ENCODE results near the gene RNU5D-1. TPM values are rescaled to one million over a fixed set of nuclear protein-coding genes. Genes with fewer than 3 reads are reported as not detected.
A peak's percentile ranks its signal among the peaks of the same experiment; 100 is the strongest.

RNU5D-1 gene
- total and polyA plus RNA-seq, 2 of the 13 experiments (the other 11 are each of a cell fraction or from before 2014, with no cell fraction given): 165 TPM; not detected in 1

GRCh38 chr1:44721485-44722361, 9.2 kb downstream of the RNU5D-1 start (continued):
- TF ChIP-seq HOMEZ (CRISPR knock-in tag; IDR thresholded peaks at IDR 0.05; ENCODE audit: low read depth) (no peak), NFYC (CRISPR knock-in tag; IDR thresholded peaks at IDR 0.05) (peak; percentile 64), ZNF33A (CRISPR knock-in tag; IDR thresholded peaks at IDR 0.05; ENCODE audit: borderline replicate concordance) (no peak), ZBTB2 (CRISPR knock-in tag; IDR thresholded peaks at IDR 0.05; ENCODE audit: low read depth) (no peak), ZNF329 (CRISPR knock-in tag; IDR thresholded peaks at IDR 0.05; ENCODE audit: low read depth) (no peak; the same call in 1 of the 2 replicates), MXD1 (CRISPR knock-in tag; IDR thresholded peaks at IDR 0.05) (no peak), NFKB2 (CRISPR knock-in tag; IDR thresholded peaks at IDR 0.05; ENCODE audit: borderline replicate concordance) (no peak; the same call in 1 of the 2 replicates), ZBTB49 (CRISPR knock-in tag; IDR thresholded peaks at IDR 0.05; ENCODE audit: borderline replicate concordance) (peak; percentile 85; the same call in 1 of the 2 replicates), NR3C1 (CRISPR knock-in tag; IDR thresholded peaks at IDR 0.05) (no peak), ZFP82 (CRISPR knock-in tag; IDR thresholded peaks at IDR 0.05; ENCODE audit: borderline replicate concordance) (no peak), AKAP8 (CRISPR knock-in tag; IDR thresholded peaks at IDR 0.05) (no peak; the same call in 1 of the 2 replicates), U2AF1 (optimal IDR thresholded peaks at IDR 0.05; ENCODE audit: low read depth, low read length) (no peak), CENPT (CRISPR knock-in tag; IDR thresholded peaks at IDR 0.05; ENCODE audit: low read depth) (peak; percentile 91; the same call in 1 of the 2 replicates), ZNF784 (CRISPR knock-in tag; IDR thresholded peaks at IDR 0.05; ENCODE audit: borderline replicate concordance) (peak; percentile 67; the same call in 1 of the 2 replicates), NCOA5 (CRISPR knock-in tag; IDR thresholded peaks at IDR 0.05) (no peak), GATAD2A (CRISPR knock-in tag; IDR thresholded peaks at IDR 0.05) (peak; percentile 50), ZNF768 (CRISPR knock-in tag; IDR thresholded peaks at IDR 0.05) (peak; percentile 17; the same call in 1 of the 2 replicates), RFX1 (IDR thresholded peaks at IDR 0.05) (no peak), ATF5 (CRISPR knock-in tag; IDR thresholded peaks at IDR 0.05; ENCODE audit: low read depth) (no peak), CBFB (CRISPR knock-in tag; IDR thresholded peaks at IDR 0.05) (peak; percentile 85; the same call in 1 of the 2 replicates), GATAD1 (CRISPR knock-in tag; IDR thresholded peaks at IDR 0.05) (peak; percentile 30; the same call in 1 of the 2 replicates), ZNF235 (CRISPR knock-in tag; IDR thresholded peaks at IDR 0.05; ENCODE audit: borderline replicate concordance) (no peak), KMT2B (CRISPR knock-in tag; IDR thresholded peaks at IDR 0.05) (peak; percentile 80)

Measured in HepG2 (cell line).